Endodermal cell (in vitro differentiated cells): Measurements from ENCODE around the gene MFAP5. TPM values are rescaled to one million over a fixed set of nuclear protein-coding genes. Genes with fewer than 3 reads are reported as not detected.

Experiments
- DNase-seq: peaks from one replicate; pipeline ENCODE4 v3.0.0-alpha.2; 2017
- H3K27ac ChIP-seq: 2 replicates; pipeline ENCODE4 v1.5.1; 2013; ENCODE audit warnings: mild to moderate bottlenecking, low read depth, low read length, moderate library complexity
- H3K27me3 ChIP-seq: 2 replicates; pipeline ENCODE4 v1.6.1; 2013; ENCODE audit warnings: mild to moderate bottlenecking, low read length, moderate library complexity; ENCODE audit not compliant: insufficient read depth, control insufficient read depth, poor library complexity, severe bottlenecking
- H3K36me3 ChIP-seq: 2 replicates; pipeline ENCODE4 v1.7.0; 2013; ENCODE audit warnings: mild to moderate bottlenecking, low read length, moderate library complexity; ENCODE audit not compliant: control insufficient read depth, insufficient read depth
- H3K4me1 ChIP-seq: one replicate; pipeline ENCODE4 v1.7.0; 2013; ENCODE audit warnings: low read length; ENCODE audit not compliant: control insufficient read depth, insufficient read depth
- H3K4me3 ChIP-seq: 2 replicates; pipeline ENCODE4 v1.5.1; 2013; ENCODE audit warnings: mild to moderate bottlenecking, low read length, moderate library complexity
- H3K9ac ChIP-seq: 2 replicates; pipeline ENCODE4 v1.6.1; 2013; ENCODE audit warnings: mild to moderate bottlenecking, low read length, moderate library complexity; ENCODE audit not compliant: poor library complexity, severe bottlenecking; ENCODE audit errors: extremely low read depth
- H3K9me3 ChIP-seq: 2 replicates; pipeline ENCODE4 v1.6.1; 2013; ENCODE audit warnings: mild to moderate bottlenecking, low read length, moderate library complexity; ENCODE audit not compliant: control insufficient read depth
- H3K27ac Mint-ChIP-seq: 2 replicates; pipeline ENCODE4 v1.8.0; 2020; ENCODE audit warnings: mixed read lengths
- H3K27me3 Mint-ChIP-seq: 2 replicates; pipeline ENCODE4 v1.8.0; 2021; ENCODE audit warnings: mild to moderate bottlenecking, mixed read lengths; ENCODE audit not compliant: insufficient read depth
- H3K36me3 Mint-ChIP-seq: 2 replicates; pipeline ENCODE4 v1.8.0; 2020; ENCODE audit warnings: low read depth, mixed read lengths
- H3K4me1 Mint-ChIP-seq: 2 replicates; pipeline ENCODE4 v1.8.0; 2020; ENCODE audit warnings: mixed read lengths
- H3K4me3 Mint-ChIP-seq: 2 replicates; pipeline ENCODE4 v1.8.0; 2020; ENCODE audit warnings: mild to moderate bottlenecking, moderate library complexity, mixed read lengths
- H3K9me3 Mint-ChIP-seq: 2 replicates; pipeline ENCODE4 v1.8.0; 2020; ENCODE audit warnings: mild to moderate bottlenecking, mixed read lengths
- CTCF ChIP-seq: fragments of 200-600 bp; sonication (generic); conservative IDR thresholded peaks from 2 replicates; pipeline ENCODE4 v1.5.0; 2021; ENCODE audit warnings: antibody characterized with exemption, mild to moderate bottlenecking
- WGBS, 2 experiments: methylation state at CpG; one replicate each; pipeline versions ENCODE4 v1.1.5 to v1.1.7; 2013; ENCODE audit warnings: missing lambda C conversion rate in 2 of 2, mixed read lengths in 1 of 2; ENCODE audit not compliant: insufficient coverage in 1 of 2, insufficient read length in 1 of 2; 5-methylcytosine and 5-hydroxymethylcytosine counted together
- total RNA-seq, 2 donors: library from RNA; stranded (reverse); fragmentation: NEBNext Ultra II Directional in 1 of 2; extraction: Animal tissue kit (Norgen Biotek cat#: 25700) in 1 of 2; gene quantifications; 2 replicates in 1 of 2; 3 replicates in 1 of 2; pipeline ENCODE4 v1.2.1, GENCODE V29; 2021

The MFAP5 gene
- total RNA-seq, 2 donors from 2014 or later: 0.44 TPM; not detected in 1

DNA sequence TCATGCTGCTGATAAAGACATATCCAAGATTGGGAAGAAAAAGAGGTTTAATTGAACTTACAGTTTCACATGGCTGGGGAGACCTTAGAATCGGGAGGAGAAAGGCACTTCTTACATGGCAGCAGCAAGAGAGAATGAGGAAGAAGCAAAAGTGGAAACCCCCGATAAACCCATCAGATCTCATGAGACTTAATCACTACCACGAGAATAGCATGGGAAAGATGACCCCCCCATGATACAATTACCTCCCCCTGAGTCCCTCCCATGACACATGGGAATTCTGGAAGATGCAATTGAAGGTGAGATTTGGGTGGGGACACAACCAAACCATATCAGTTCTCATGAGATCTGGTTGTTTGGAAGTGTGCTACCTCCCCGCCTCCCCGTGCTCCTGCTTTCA lies 9.8 kb upstream of the MFAP5 start:
- TF ChIP-seq CTCF: no peak
- H3K27me3 Mint-ChIP-seq: no peaks in the 10 kb centered on the region
- DNase-seq: no peak
- Histone ChIP-seq H3K36me3 (no peaks in the 10 kb centered on the region), H3K9ac (no peak overlapping the region), H3K4me3 (no peak overlapping the region), H3K27me3 (no peaks in the 10 kb centered on the region), H3K9me3 (no peaks in the 10 kb centered on the region), H3K27ac (no peak overlapping the region), H3K4me1 (no peaks in the 10 kb centered on the region)
- H3K4me3 Mint-ChIP-seq: no peak overlapping the region
- H3K36me3 Mint-ChIP-seq: peaks cover 6% of the 10 kb centered on the region
- peaks cover 21% of the 10 kb centered on the region for H3K9me3 Mint-ChIP-seq
- H3K27ac Mint-ChIP-seq: no peak overlapping the region
- WGBS, 2 experiments: 94 to 98% methylated on average over 4 to 5 of the region's 5 CpGs
- peaks cover 17% of the 10 kb centered on the region for H3K4me1 Mint-ChIP-seq

GRCh38 chr12:8668441-8668840 lies 5.8 kb upstream of the MFAP5 start:
- no peaks in the 10 kb centered on the region for H3K27me3 Mint-ChIP-seq
- H3K4me3 Mint-ChIP-seq: no peak overlapping the region
- H3K9me3 ChIP-seq: no peaks in the 10 kb centered on the region
- H3K36me3 ChIP-seq: no peaks in the 10 kb centered on the region
- H3K9ac ChIP-seq: no peak overlapping the region
- no peak for TF ChIP-seq CTCF
- H3K36me3 Mint-ChIP-seq: peaks cover 6% of the 10 kb centered on the region
- 90 to 91% methylated on average over 2 of the region's 2 CpGs for WGBS, 2 experiments
- H3K27ac Mint-ChIP-seq: no peak overlapping the region
- peaks cover 21% of the 10 kb centered on the region for H3K9me3 Mint-ChIP-seq
- no peaks in the 10 kb centered on the region for H3K4me1 ChIP-seq
- DNase-seq: no peak
- H3K27ac ChIP-seq: no peak overlapping the region
- H3K4me3 ChIP-seq: no peak overlapping the region
- H3K27me3 ChIP-seq: no peaks in the 10 kb centered on the region
- H3K4me1 Mint-ChIP-seq: no peaks in the 10 kb centered on the region

DNA sequence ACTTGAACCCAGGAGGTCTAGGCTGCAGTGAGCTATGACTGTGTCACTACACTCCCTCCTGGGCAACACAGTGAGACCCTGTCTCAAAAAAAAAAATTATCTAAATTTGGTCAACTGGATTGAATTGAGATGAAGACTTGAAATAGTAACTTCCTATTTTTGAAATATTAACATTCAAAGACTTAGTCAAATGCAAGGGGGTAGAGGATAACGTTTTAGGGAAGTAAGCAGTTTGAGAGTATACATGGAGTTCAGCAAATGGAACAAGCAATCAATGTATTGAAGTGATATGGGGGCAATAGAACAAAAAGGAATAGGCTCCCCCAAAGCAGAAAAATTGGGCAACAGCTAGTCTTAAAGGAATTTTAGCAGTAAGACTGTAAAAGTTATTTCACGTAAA lies 4.6 kb upstream of the MFAP5 start:
- H3K27ac Mint-ChIP-seq: no peak overlapping the region
- H3K4me3 Mint-ChIP-seq: no peak overlapping the region
- Histone ChIP-seq H3K9me3 (no peaks in the 10 kb centered on the region), H3K27me3 (no peaks in the 10 kb centered on the region), H3K9ac (no peak overlapping the region), H3K4me3 (no peak overlapping the region), H3K36me3 (no peaks in the 10 kb centered on the region), H3K27ac (no peak overlapping the region), H3K4me1 (no peaks in the 10 kb centered on the region)
- peaks cover 19% of the 10 kb centered on the region for H3K9me3 Mint-ChIP-seq
- H3K36me3 Mint-ChIP-seq: peaks cover 6% of the 10 kb centered on the region
- WGBS, 2 experiments: 85 to 100% methylated on average over 1 to 2 of the region's 2 CpGs
- no peak for TF ChIP-seq CTCF
- H3K27me3 Mint-ChIP-seq: no peaks in the 10 kb centered on the region
- H3K4me1 Mint-ChIP-seq: no peaks in the 10 kb centered on the region
- DNase-seq: no peak
